Measurements from ENCODE around the gene MAP3K20. TPM values are rescaled to one million over a fixed set of nuclear protein-coding genes. Genes with fewer than 3 reads are reported as not detected.

Gene MAP3K20
- total RNA-seq, 1 experiment from 2014 or later = 15.2 TPM

- Mint-ChIP-seq H3K4me1 (peaks cover 4% of the 10 kb centered on the region), H3K27me3 (ENCODE audit: low read depth) (no peaks in the 10 kb centered on the region), H3K27ac (no peak overlapping the region), H3K4me3 (no peak overlapping the region), H3K36me3 (no peaks in the 10 kb centered on the region), H3K9me3 (peaks cover 4% of the 10 kb centered on the region; the same call in 1 of the 2 replicates)
- DNase-seq (ENCODE audit: low spot score) (no peak), ATAC-seq (no peak)
- ChIA-PET POLR2A (no interaction called here), CTCF (no interaction called here)
- TF ChIP-seq AR (CRISPR knock-in tag; IDR thresholded peaks at IDR 0.05) (no peak), IRF1 (CRISPR knock-in tag; IDR thresholded peaks at IDR 0.05) (no peak), ZNF317 (CRISPR knock-in tag; IDR thresholded peaks at IDR 0.05; ENCODE audit: borderline replicate concordance, low read depth) (no peak), MLX (CRISPR knock-in tag; IDR thresholded peaks at IDR 0.05) (no peak), NR3C1 (CRISPR knock-in tag; conservative IDR thresholded peaks at IDR 0.05; ENCODE audit: low read depth) (no peak), ATF2 (CRISPR knock-in tag; IDR thresholded peaks at IDR 0.05; ENCODE audit: borderline replicate concordance, low read depth) (no peak), KAT7 (CRISPR knock-in tag; IDR thresholded peaks at IDR 0.05; ENCODE audit: borderline replicate concordance) (no peak), SOX15 (CRISPR knock-in tag; IDR thresholded peaks at IDR 0.05) (no peak), SMAD3 (CRISPR knock-in tag; IDR thresholded peaks at IDR 0.05; ENCODE audit: borderline replicate concordance) (no peak), PRDM15 (CRISPR knock-in tag; IDR thresholded peaks at IDR 0.05) (no peak), GABPB1 (CRISPR knock-in tag; IDR thresholded peaks at IDR 0.05) (no peak), ATF6 (CRISPR knock-in tag; IDR thresholded peaks at IDR 0.05) (no peak), HMGA2 (CRISPR knock-in tag; IDR thresholded peaks at IDR 0.05) (no peak), ESRRA (CRISPR knock-in tag; IDR thresholded peaks at IDR 0.05; ENCODE audit: borderline replicate concordance) (no peak), ZMAT4 (CRISPR knock-in tag; IDR thresholded peaks at IDR 0.05) (no peak), IRF2 (CRISPR knock-in tag; IDR thresholded peaks at IDR 0.05; ENCODE audit: borderline replicate concordance, low read depth) (no peak), ZSCAN18 (CRISPR knock-in tag; IDR thresholded peaks at IDR 0.05) (no peak)
Measured at GRCh38 chr2:173064151-173064805, 11.4 kb upstream of the MAP3K20 start.

All from WTC11 (cell line).